Measurements from ENCODE around the gene COX4I1. TPM values are rescaled to one million over a fixed set of nuclear protein-coding genes. Genes with fewer than 3 reads are reported as not detected.

Gene COX4I1
- 419 TPM for total RNA-seq
- long read RNA-seq, transcript COX4I1-217 (1 exons, 3,946 nt), result minor isoform, 5 of 192 reads
- long read RNA-seq, transcript COX4I1-201 (5 exons, 708 nt), result major isoform, 143 of 192 reads
- long read RNA-seq, transcript COX4I1-215 (3 exons, 2,271 nt), result minor isoform, 16 of 192 reads
- long read RNA-seq, partial matches to known transcripts, result 12 of 192 reads
- long read RNA-seq, other reads (novel, unspliced or antisense), result 15 of 192 reads

DNA sequence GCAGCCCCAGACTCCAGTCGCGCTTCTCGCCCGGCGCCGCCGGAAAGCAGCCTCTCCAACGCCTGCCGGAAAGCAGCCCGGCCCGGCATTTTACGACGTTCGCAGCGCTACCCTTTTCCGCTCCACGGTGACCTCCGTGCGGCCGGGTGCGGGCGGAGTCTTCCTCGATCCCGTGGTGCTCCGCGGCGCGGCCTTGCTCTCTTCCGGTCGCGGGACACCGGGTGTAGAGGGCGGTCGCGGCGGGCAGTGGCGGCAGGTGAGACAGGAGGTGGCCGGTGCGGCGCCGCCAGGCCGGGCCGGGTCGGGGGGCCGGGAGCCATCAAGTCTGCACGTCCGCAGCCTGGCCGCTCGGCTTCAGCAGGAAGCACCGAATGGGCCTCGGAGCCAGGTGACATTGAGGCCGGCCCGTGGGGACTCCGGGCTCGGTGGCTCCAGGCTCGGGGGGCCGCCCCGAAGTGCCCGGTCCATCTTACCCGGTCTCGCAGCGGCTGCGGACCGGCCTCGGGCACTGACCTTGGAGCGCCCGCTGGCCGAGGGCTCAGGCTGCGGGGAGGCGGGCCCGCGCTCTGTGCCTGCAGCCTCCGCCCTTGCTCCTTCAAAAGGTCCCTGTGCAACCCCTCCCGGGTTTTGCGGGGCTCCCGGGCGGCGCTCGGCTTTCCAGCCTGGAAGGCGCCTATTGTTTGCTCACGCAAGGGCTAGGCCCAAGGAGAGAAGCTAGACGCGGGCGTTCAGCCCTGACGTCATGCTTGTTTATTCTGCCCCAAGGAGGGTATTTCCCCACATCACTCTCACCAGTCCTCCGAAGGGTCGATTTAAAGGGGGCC lies at the start of gene COX4I1, which contains the start of gene EMC8:
COX4I1 (plus strand) TSS at position 199 of the 824 bp plus-strand sequence. CDS start 1,511 bp downstream, outside the sequence.
EMC8 (minus strand) TSS at position 48 of the 824 bp plus-strand sequence. CDS start 249 bp downstream, outside the sequence.
- peak; percentile 99 for DNase-seq (ENCODE audit: low spot score)

DNA sequence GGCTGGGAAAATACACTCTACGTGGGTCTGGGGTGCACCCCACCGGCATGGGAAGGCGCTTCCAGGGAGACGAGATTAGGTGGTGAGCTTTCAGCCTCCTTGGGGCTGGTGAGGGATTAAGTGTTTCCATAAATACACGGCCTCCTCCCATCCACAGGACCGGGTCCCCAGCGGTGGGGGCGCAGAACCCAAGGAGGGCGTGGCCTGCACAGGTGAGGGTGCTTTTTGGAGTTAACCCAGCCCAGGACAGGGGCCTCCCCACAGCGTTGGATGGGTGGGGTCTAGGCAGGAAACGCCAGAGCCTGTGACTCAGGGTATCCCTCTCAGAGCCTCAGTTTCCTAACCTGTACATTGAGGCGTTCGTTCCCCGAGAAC lies 49.7 kb upstream of the COX4I1 start:
- DNase-seq (ENCODE audit: low spot score), result no peak

DNA sequence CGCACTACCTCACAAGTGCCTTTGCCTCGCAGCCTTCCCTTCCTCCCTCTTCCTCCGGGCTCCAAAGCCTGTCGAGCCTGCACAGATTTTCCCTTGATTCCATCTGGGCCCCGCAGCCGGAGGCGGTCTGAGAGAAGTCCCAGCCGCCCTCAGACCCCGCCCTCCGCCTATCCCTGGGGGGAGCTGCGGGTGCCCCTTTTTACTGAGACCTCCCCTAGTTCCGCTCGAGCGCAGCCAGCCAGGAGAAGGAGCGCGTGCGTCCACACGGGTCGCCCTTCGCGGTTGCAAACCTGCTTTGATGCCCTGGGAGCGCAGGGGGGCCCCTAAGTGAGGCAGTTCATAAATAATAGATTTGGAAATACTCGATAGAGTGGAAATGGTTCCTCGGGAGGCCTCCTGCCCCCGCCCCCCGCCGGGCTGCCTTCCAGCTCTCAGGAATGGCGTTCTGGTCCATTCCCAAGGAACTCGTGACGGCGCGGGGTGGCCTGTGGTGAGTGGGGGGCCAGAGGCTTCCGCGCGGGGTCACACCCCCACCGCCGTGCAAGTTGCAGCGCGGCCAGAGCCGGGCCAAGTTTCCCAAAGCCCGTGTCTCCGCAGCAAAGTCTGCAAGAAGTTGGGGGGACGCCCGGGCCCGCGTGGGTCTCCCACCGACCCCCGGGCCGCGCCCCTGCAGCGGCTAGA lies 49.2 kb upstream of the COX4I1 start:
- no peak for DNase-seq (ENCODE audit: low spot score)

DNA sequence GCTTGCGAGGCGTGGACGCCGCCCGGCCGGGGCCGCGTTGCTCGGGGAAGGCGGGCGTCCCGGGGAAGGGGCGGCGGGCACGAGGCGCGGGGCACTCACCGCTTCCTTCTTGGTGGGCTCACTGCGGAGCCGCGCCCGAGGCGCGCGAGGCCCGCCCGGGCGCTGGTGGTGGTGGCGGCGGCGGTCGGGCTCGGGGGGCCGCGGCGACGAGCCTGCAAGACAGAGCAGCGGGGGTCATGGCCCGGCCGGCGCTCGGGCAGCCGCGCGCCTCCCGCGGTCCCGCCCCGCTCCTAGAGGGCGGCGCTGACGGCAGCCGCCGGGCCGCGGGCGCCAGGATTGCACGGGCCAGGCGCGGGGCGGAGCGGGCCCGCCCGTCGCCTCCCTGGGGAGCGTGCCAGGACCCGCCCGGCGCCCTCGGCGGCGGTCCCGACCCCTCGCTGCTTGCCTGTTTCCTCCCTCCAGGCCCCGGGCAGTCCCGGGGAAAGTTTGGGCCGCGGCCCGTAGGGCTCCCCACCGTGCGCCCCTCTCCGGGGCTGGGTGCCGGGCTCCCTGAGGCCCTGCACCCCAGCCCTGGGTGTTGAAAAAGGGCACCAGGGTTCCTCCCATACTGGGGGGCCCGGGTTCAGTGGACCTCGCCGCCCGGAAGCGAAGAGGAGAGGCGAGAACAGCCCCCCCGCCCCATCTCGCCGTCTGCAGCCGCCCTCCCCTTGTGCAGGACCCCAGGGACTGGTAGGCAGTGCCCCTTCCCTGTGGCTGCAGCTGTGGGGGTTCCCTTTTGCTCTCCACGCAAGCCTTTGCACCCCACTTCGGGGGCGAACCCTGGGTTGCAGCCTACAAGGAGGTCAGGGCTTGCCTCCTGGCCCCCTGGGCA lies 48.4 kb upstream of the COX4I1 start, which contains the start of gene C16orf74:
C16orf74 (minus strand) TSS at position 270 of the 871 bp plus-strand sequence. CDS start 15,879 bp downstream, outside the sequence.
- no peak for DNase-seq (ENCODE audit: low spot score)

DNA sequence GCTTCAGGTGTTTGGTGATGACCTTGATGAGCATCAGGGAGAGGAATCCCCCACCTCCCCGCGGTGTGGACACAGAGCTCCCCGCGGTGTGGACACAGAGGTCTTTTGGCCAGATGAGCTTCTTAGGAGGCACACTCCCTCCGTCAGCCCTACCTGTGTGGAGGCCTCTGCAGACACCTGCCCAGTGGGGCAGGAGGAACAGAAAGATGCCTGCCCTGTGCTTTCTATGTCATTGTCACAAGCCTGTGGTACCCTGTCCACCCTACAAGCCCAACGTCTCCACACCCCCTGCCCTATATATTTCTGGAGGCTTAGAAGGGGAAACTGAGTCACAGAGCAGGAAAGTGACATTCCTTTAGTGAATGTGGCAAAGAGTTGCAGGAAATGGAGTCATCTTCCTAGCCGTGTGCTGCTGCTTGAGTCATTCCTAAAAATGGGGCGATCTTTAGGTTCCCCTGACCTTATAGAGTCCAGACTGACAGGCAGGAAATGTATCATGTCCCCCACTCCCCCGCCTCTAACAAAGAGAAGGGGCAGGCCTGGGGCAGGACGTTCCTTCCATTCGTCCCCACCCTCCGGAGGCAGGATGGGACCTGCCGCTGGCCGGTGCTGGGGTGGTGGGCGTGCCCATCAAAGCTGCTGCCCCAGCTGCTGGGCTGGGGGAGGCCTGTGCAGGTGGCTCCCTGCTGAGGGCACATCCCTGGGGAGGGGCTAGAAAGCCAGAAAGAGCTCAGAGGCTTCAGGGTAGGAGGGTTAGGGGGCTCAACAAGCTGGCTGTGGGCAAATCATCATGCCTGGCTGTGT lies 47.6 kb upstream of the COX4I1 start:
- DNase-seq (ENCODE audit: low spot score), result no peak

DNA sequence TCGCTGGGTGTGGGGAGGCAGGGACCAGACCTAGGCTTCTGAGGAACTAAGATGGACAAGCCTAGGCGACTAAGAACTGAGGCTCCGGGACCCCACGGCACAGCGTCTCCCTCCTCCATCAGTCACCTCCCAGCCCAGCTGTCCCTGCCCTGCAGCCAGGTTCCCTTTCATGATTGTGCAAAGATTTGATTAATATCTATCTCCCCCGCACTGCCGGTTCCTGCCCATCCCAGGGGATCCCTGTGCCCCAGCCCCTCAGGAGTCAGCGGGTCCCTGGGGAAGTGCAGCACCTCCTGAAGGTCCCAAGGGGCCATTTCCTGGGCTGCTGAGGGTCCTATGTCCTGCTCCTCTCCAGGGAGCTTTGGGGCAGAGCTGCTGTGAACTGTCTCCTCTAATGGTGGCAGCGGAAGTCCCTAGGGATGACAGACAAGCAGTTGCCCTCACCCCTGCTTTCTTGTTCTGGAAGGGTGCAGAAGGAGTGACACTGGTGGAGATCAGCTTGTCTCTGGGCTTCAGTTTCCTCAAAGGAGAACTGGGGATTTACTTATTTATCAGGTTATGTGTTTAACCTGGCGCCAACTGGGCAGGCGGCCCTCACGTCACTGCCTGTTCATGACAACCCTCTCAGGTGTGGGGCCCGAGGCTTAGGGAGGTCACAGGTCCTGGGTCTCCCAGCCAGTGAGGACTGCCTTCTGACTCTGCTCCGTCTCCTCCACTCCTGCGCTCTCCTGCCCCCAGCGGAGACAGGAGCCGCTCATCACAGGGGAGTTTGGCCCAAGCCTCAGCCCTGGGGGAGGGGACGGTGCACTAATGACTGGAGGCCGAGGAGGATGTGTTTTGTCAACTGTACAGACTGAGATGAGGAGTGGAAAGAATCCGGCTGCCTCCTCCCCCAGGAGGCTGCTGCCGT lies 46.7 kb upstream of the COX4I1 start:
- DNase-seq (ENCODE audit: low spot score), result no peak

DNA sequence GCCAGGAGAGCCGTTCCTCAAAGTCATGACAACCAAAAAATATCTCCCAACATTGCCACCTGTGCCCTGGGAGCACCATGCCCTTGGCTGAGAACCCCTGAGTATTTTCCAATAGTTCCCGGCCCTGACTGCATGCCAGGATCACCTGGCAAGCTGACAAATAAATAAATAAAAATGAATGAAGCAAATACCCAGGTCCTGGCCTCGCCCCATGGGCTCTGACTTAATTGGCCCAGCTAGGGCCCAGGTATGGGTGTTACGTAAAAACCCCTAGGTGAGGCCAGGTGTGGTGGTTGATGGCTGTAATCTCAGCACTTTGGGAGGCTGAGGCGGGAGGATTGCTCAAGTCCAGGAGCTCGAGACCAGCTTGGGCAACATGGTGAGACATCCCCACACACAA lies 45.9 kb upstream of the COX4I1 start:
- no peak for DNase-seq (ENCODE audit: low spot score)

DNA sequence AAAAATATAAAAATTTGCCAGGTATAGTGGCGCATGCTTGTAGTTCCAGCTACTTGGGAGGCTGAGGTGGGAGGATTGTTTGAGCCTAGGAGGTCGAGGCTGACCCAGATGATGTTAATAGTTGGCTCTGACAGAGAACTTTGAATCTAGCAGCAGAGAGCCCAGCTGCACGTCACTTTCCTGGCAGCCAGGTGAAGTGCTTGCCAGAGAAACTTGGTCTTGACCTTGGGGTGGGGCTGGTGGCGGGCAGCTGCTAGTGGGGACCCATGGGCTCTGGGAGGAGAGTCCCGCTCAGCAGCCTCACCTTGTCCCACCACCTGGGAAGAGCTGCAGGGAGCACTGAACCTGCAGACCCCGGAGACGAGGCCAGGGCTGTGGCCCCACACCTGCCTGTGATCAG lies 45.5 kb upstream of the COX4I1 start:
- no peak for DNase-seq (ENCODE audit: low spot score)

DNA sequence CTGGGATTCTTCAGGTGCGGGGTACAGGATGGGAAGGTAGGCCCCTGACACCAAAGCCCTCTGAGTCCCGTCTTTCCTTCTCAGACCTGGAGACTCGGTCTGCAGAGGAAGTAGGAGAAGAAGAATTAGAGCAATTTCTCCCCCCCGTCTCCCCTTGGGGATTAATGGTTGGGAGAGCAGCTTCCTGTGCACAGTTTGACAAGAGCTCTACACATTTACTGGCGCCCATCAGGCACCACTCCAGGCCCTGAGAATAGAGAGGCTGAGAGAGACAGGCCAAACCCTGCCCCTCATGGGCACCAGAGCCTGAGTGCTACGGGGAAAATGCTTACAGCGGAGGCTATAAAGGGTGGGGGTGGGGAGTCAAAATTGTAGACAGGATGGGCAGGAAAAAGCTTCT lies 45.1 kb upstream of the COX4I1 start:
- no peak for DNase-seq (ENCODE audit: low spot score)

DNA sequence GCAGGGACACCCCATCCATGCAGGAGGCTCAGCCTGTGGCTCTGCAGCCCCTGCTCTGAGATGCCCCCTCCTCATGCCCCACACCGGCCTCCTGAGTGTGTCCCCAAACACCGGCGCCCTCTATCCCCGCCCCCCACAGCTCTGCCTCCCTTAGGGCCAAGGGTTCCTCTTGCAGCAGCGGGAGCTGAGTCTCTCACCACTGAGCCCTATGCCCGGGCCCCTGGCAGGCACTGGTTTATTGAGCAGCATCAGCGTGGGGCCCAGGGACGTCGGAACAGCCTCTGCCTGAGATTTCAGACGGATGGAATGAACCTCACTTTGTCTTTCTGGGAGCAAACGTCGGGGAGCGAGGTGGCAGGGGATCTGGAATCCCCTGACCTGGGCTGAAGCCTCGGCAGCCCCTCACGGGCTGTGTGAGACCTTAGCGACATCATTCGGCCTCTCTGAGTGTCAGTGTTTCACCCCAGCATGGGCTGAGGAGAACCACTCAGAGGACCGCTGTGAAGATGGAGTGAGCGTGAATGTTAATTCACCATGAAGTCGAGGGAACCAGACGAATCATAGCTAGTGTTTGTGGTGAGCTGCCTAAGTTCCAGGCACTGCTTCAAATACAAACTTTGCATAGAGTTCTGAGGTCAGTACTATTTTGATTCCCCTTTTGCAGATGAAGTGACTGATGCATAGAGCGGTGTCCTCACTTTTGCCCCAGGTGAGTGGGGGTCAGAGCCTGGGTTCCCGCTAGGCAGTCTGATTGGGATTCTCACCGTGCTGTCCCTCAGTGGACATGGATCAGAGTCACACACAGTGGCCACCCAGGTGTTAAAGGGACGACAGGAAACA lies 43.3 kb upstream of the COX4I1 start:
- DNase-seq (ENCODE audit: low spot score), result no peak

DNA sequence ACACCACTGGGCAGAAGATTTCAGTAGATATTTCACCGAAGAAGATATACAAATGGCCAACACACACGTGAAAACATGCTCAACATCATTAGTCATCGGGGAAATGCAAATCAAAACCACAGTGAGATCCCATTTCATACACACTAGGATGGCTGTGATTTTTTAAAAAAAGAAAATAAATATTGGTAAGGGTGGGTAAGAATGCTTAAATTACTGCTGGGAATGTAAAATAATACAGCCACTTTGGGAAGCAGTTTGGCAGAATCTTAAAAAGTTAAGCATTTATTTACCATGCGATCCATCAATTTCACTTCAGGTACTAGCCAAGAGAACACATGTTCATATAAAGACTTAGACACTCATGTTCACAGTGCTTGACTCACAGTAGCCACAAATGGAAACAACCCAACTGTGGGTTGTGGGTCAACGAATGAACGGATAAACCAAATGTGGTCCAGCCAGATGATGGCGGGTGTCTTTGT lies 42.1 kb upstream of the COX4I1 start:
- no peak for DNase-seq (ENCODE audit: low spot score)

DNA sequence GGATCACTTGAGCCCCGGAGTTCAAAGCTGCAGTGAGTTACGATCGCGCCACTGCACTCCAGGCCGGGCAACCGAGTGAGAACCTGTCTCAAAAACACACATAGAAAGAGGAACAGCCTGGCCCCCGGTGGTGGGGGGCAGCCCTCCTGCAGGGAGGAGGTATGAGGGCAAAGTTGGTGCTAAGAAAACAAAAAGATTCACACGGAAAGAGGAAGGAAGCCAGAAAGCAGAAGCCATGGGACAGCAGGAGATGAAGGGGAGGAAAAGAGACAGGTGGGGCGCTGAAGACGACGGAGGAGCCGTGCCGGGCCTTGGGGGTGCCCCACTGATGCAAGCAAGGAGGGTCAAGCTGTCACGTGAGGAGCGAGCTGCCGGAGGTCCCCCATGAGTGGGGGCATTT lies 40.4 kb upstream of the COX4I1 start:
- DNase-seq (ENCODE audit: low spot score), result no peak

DNA sequence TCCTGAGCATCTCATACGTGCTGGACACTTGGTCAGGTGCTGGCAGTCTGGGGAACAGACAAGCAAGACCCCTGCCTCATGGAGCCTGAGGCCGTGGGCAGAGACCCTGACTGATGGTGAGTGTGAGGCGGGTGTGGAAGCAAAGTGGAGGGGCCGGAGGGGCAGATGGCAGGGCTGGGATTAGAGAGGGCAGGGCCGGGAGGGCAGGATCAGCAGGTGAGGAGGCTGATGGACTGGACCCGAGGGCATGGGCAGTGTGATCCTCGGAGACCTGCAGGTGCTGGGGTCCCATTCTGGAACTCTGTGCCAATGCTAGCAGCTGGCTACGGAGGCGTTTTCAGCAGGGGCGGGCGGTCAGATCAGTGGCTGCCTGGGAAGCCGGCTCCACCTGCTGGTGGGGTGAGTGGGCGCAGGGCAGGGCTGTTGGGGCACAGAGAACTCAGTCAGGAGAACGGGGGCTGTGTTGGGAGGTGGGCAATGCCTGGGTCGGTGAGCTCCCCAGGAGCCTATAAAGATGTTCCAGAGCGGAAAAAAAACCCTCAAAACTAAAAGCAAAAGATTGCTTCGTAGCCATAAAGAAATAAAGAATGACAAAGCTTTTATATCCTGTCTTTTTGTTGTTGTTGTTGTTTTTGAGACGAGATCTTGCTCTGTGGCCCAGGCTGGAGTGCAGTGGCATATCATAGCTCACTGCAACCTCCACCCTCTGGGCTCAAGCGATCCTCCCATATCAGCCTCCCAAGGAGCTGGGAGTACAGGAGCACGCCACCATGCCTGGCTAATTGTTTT lies 39.7 kb upstream of the COX4I1 start:
- DNase-seq (ENCODE audit: low spot score), result no peak

DNA sequence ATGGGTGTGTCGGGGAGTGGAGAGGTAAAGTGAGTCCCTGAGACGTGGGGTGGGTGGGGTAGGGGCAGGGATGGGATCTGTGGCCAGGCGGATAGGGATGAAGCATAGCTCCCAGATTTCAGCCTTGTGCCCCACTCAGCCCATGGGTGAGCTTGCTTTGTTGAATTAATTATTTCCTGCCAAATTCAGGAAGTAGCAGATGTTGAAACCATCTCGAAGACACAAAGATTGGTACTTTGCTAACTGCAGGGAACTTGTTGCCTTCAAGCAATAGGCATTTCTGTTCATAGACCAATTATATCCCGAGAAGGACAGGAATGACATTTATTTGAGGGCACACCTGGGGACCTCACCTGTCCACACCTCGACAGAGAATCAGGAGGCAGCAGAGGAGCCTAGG lies 37.6 kb upstream of the COX4I1 start:
- DNase-seq (ENCODE audit: low spot score), result no peak

DNA sequence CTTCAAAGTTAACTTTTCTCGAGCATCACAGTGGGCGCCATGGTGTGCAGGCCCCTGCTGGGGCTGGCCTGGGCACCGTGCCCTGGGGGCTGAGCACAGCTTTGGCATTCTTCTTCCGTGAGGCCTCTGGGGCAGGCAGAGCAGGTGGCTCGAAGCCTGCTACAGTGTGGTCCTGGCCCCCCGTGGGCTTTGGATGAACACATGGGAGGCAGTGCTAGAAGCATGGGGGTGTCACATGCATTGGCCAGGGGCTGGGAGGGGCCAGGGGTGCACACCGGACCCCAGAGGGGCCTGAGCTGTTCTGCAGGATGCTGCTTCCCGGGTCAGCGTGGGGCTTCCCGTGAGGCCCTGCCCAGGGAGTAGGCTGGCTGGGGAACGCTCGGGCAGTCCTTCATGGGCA lies 36.5 kb upstream of the COX4I1 start:
- DNase-seq (ENCODE audit: low spot score), result no peak

DNA sequence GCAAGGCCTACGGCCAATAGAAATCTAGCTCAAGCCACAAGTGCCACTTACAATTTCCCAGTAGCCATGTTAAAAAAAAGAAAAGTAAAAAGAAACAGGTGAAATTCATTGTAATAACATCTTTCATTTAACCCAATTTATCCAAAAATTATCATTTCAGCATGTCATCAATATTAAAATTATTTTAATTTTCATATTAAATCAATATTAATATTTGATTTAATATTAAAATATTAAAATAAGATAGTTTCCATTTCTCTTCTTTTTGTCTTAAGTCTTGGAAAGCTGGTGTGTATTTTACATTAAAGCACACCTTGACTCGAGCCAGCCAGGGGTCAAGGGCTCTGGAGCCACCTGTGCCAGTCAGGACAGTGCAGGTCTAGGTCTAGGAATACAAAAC lies 35.9 kb upstream of the COX4I1 start:
- no peak for DNase-seq (ENCODE audit: low spot score)

DNA sequence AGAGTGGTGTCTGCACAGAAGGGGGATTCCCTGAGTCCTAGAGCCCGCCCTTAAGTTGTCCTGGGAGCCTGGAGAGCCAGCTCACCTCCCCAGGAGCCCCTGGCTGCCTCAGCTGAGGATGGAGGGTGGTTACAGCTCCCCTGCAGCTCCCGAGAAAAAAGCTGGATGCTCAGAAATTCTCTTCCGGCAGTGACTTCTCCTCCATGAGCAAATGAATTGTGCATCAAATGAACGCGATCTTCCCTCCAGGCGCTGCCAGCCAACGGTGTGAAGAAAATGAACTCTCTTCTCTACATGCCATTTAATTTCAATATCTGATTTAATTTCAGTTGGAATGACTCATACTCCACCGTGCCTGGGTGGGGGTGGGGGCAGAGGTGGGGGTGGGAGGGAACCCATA lies 34.3 kb upstream of the COX4I1 start:
- no peak for DNase-seq (ENCODE audit: low spot score)

Measured in mesenteric fat pad (tissue), 1 donor.